ENCODE data around the gene PCDHGB7.
A peak's percentile ranks its signal among the peaks of the same experiment; 100 is the strongest.
"Not testable (repeated sequence)": the region's sequence is repeated elsewhere in the genome, so short reads cannot be mapped to it uniquely, and the experiment has no call there.

Gene PCDHGB7

DNA sequence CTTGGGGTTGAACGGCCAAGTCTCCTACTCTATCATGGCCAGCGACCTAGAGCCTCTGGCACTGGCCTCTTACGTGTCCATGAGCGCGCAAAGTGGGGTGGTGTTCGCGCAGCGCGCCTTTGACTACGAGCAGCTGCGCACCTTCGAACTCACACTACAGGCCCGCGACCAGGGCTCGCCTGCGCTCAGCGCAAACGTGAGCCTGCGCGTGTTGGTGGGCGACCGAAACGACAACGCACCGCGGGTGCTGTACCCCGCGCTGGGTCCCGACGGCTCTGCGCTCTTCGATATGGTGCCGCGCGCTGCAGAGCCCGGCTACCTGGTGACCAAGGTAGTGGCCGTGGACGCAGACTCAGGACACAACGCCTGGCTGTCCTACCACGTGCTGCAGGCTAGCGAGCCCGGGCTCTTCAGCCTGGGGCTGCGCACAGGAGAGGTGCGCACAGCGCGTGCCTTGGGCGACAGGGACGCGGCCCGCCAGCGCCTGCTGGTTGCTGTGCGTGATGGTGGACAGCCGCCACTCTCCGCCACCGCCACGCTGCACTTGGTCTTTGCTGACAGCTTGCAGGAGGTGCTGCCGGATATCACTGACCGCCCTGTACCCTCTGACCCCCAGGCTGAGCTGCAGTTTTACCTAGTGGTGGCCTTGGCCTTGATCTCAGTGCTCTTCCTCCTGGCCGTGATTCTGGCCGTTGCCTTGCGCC, 17.8 kb upstream of the PCDHGB7 start:
- Histone ChIP-seq H3K9me3 (ENCODE audit: control insufficient read depth, low read length) (peaks cover 40% of the 10 kb centered on the region), H3K27ac (ENCODE audit: low read depth, low read length, severe bottlenecking) (no peak overlapping the region), H3K4me3 (ENCODE audit: extremely low read depth, insufficient read depth, low read length, poor library complexity, severe bottlenecking) (no peak overlapping the region), H3K4me1 (ENCODE audit: control insufficient read depth, insufficient read depth, low read length, poor library complexity, severe bottlenecking) (no peaks in the 10 kb centered on the region), H3K36me3 (ENCODE audit: control insufficient read depth, insufficient read depth, low read length) (peaks cover 5% of the 10 kb centered on the region)
- WGBS, 2 experiments (ENCODE audit: insufficient coverage in 2 of 2): 96 to 97% methylated on average over 57 to 61 of the region's 61 CpGs

DNA sequence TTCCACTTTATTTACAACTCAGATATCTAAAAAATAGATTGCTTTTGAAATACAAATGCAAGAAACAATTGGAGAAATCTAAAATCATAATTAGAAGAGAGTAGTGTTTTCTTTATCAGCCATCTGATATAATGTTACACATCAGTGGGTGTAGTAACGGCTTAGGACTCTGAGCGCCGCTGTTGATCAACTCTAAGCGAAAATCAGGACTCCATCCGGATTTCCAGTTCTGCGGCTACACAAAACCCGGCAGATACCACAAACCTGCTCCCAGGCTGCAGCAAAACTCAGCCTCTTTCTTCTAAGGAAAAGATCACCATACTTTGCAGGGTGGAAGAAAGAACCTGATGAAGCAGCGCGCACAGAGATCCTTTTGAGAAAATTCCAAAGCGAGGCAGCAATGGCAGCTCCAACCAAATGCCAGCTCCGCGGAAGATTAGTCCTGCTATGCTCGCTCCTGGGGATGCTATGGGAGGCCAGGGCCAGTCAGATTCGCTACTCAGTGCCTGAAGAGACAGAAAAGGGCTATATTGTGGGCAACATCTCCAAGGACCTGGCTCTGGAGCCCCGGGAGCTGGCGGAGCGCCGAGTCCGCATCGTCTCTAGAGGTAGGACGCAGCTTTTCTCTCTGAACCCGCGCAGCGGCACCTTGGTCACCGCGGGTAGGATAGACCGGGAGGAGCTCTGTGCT, 14.8 kb upstream of the PCDHGB7 start, which contains the start of gene PCDHGA9:
Gene PCDHGA9, plus strand, starts transcription at position 226 of the 691 bp plus-strand sequence. Its CDS starts 175 bp downstream, at position 401.
- WGBS, 2 experiments (ENCODE audit: insufficient coverage in 2 of 2): 93 to 97% methylated on average over 26 to 27 of the region's 27 CpGs
- H3K36me3 ChIP-seq (ENCODE audit: control insufficient read depth, insufficient read depth, low read length): peaks cover 5% of the 10 kb centered on the region
- no peak within 1 kb of the TSS for H3K4me3 ChIP-seq (ENCODE audit: extremely low read depth, insufficient read depth, low read length, poor library complexity, severe bottlenecking)
- H3K27ac ChIP-seq (ENCODE audit: low read depth, low read length, severe bottlenecking): no peak within 1 kb of the TSS
- peaks cover 28% of the 10 kb centered on the region for H3K9me3 ChIP-seq (ENCODE audit: control insufficient read depth, low read length)
- H3K4me1 ChIP-seq (ENCODE audit: control insufficient read depth, insufficient read depth, low read length, poor library complexity, severe bottlenecking): no peaks in the 10 kb centered on the region

DNA sequence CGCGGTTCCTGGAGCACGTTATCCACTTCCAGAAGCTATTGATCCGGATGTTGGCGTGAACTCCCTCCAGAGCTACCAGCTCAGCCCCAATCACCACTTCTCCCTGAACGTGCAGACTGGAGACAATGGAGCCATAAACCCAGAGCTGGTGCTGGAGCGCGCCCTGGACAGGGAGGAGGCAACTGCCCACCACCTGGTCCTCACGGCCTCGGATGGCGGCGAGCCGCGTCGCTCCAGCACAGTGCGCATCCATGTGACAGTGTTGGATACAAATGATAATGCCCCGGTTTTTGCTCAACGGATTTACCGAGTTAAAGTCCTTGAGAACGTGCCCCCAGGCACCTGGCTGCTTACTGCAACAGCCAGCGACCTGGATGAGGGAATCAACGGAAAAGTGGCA, 14.1 kb upstream of the PCDHGB7 start:
- Histone ChIP-seq H3K27ac (ENCODE audit: low read depth, low read length, severe bottlenecking) (no peak overlapping the region), H3K4me1 (ENCODE audit: control insufficient read depth, insufficient read depth, low read length, poor library complexity, severe bottlenecking) (no peaks in the 10 kb centered on the region), H3K36me3 (ENCODE audit: control insufficient read depth, insufficient read depth, low read length) (peaks cover 5% of the 10 kb centered on the region), H3K9me3 (ENCODE audit: control insufficient read depth, low read length) (peaks cover 28% of the 10 kb centered on the region), H3K4me3 (ENCODE audit: extremely low read depth, insufficient read depth, low read length, poor library complexity, severe bottlenecking) (no peak overlapping the region)
- WGBS, 2 experiments (ENCODE audit: insufficient coverage in 2 of 2): 98% methylated on average over 18 to 20 of the region's 22 CpGs

DNA sequence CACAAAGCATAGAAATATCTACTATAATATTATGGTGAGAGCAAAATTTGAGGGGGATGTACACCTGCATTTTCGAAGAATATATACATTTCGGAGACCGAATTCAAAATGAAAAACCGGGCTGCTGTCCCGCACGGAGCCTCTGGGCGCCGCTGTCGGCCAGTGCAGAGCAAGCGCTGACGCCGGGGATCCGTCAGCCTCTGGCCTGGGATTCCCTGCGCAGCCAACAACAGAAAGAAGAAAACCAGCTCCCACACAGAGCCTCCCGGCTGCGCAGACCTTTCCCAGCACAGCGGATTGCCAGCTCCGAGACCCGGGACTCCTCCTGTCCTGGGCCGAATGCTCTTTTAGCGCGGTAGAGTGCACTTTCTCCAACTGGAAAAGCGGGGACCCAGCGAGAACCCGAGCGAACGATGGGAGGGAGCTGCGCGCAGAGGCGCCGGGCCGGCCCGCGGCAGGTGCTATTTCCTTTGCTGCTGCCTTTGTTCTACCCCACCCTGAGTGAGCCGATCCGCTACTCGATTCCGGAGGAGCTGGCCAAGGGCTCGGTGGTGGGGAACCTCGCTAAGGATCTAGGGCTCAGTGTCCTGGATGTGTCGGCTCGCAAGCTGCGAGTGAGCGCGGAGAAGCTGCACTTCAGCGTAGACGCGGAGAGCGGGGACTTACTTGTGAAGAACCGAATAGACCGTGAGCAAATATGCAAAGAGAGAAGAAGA, 9.5 kb upstream of the PCDHGB7 start, which contains the start of gene PCDHGB6:
Gene PCDHGB6, plus strand, starts transcription at position 232 of the 716 bp plus-strand sequence. Its CDS starts 182 bp downstream, at position 414.
- Histone ChIP-seq H3K9me3 (ENCODE audit: control insufficient read depth, low read length) (peaks cover 25% of the 10 kb centered on the region), H3K36me3 (ENCODE audit: control insufficient read depth, insufficient read depth, low read length) (peaks cover 13% of the 10 kb centered on the region), H3K27ac (ENCODE audit: low read depth, low read length, severe bottlenecking) (peak within 1 kb of the TSS; percentile 72), H3K4me3 (ENCODE audit: extremely low read depth, insufficient read depth, low read length, poor library complexity, severe bottlenecking) (peak within 1 kb of the TSS; percentile 47)
- not testable (repeated sequence) for H3K4me1 ChIP-seq (ENCODE audit: control insufficient read depth, insufficient read depth, low read length, poor library complexity, severe bottlenecking)
- WGBS, 2 experiments (ENCODE audit: insufficient coverage in 2 of 2): 27 to 37% methylated on average over 32 to 34 of the region's 51 CpGs

DNA sequence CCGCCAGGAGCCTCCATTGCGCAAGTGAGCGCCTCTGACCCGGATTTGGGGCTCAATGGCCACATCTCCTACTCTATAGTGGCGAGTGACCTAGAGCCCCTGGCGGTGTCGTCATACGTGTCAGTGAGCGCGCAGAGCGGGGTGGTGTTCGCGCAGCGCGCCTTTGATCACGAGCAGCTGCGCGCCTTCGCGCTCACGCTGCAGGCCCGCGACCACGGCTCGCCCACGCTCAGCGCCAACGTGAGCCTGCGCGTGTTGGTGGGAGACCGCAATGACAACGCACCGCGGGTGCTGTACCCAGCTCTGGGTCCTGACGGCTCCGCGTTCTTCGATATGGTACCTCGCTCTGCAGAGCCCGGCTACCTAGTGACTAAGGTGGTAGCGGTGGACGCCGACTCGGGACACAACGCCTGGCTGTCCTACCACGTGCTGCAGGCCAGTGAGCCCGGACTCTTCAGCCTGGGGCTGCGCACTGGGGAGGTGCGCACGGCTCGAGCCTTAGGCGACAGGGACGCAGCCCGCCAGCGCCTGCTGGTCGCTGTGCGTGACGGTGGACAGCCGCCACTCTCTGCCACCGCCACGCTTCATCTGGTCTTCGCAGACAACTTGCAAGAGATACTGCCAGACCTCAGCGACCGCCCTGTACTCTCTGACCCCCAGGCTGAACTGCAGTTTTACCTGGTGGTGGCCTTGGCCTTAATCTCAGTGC, 7.7 kb upstream of the PCDHGB7 start:
- WGBS, 2 experiments (ENCODE audit: insufficient coverage in 2 of 2): 96 to 98% methylated on average over 61 to 64 of the region's 64 CpGs
- Histone ChIP-seq H3K9me3 (ENCODE audit: control insufficient read depth, low read length) (peaks cover 37% of the 10 kb centered on the region), H3K36me3 (ENCODE audit: control insufficient read depth, insufficient read depth, low read length) (peaks cover 31% of the 10 kb centered on the region)

DNA sequence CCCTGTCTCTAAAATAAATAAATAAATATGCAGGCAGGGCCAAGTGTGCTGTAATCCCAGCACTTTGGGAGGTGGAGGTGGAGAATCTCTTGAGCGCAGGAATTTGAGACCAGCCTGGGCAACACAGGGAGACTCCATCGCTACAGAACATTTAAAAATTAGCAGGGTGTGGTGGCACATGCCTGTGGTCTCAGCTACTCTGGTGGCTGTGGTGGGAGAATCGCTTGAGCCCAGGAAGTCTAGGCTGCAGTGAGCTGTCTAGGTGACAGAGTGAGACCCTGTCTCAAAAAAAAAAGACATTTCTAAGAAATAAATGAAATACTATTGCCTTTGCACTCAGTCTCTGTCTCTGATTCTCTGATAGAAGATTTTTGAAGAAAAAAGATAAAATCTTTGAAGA, 5.9 kb upstream of the PCDHGB7 start:
- Histone ChIP-seq H3K27ac (ENCODE audit: low read depth, low read length, severe bottlenecking) (no peak overlapping the region), H3K4me3 (ENCODE audit: extremely low read depth, insufficient read depth, low read length, poor library complexity, severe bottlenecking) (peak overlapping the region; percentile 20), H3K9me3 (ENCODE audit: control insufficient read depth, low read length) (peaks cover 41% of the 10 kb centered on the region), H3K36me3 (ENCODE audit: control insufficient read depth, insufficient read depth, low read length) (peaks cover 36% of the 10 kb centered on the region), H3K4me1 (ENCODE audit: control insufficient read depth, insufficient read depth, low read length, poor library complexity, severe bottlenecking) (no peaks in the 10 kb centered on the region)
- 93 to 95% methylated on average over 2 of the region's 3 CpGs for WGBS, 2 experiments (ENCODE audit: insufficient coverage in 2 of 2)

More for the DNA sequence above, 7.7 kb upstream of the PCDHGB7 start:
- H3K4me3 ChIP-seq (ENCODE audit: extremely low read depth, insufficient read depth, low read length, poor library complexity, severe bottlenecking): no peak overlapping the region
- H3K4me1 ChIP-seq (ENCODE audit: control insufficient read depth, insufficient read depth, low read length, poor library complexity, severe bottlenecking): no peaks in the 10 kb centered on the region
- H3K27ac ChIP-seq (ENCODE audit: low read depth, low read length, severe bottlenecking): no peak overlapping the region

DNA sequence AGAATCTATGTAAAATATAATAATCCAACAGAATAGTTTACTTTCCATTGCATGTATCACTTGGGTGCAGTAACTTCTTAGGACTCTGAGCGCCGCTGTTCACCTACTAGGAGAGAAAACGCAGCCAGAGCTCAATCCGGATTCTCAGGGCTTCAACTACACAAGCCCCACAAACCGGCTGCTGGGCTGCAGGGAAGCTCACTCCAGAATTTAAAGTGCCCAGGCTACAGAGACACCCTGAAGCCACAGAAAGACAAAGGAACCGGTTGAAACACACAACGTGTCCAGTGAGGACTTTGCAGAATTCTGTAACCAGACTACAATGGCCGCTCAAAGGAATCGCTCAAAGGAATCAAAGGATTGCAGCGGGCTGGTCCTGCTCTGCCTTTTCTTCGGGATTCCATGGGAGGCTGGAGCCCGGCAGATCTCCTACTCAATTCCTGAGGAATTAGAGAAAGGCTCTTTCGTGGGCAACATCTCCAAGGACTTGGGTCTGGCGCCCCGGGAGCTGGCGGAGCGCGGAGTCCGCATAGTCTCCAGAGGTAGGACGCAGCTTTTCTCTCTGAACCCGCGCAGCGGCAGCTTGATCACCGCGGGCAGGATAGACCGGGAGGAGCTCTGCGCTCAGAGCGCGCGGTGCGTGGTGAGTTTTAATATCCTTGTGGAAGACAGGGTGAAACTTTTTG, 4.5 kb upstream of the PCDHGB7 start, which contains the start of gene PCDHGA10:
Gene PCDHGA10, plus strand, starts transcription at position 134 of the 686 bp plus-strand sequence. Its CDS starts 189 bp downstream, at position 323.
- peak within 1 kb of the TSS; percentile 67 for H3K27ac ChIP-seq (ENCODE audit: low read depth, low read length, severe bottlenecking)
- H3K9me3 ChIP-seq (ENCODE audit: control insufficient read depth, low read length): peaks cover 48% of the 10 kb centered on the region
- H3K36me3 ChIP-seq (ENCODE audit: control insufficient read depth, insufficient read depth, low read length): peaks cover 43% of the 10 kb centered on the region
- 30 to 50% methylated on average over 14 to 25 of the region's 31 CpGs for WGBS, 2 experiments (ENCODE audit: insufficient coverage in 2 of 2)
- peak within 1 kb of the TSS; percentile 47 for H3K4me3 ChIP-seq (ENCODE audit: extremely low read depth, insufficient read depth, low read length, poor library complexity, severe bottlenecking)
- no peaks in the 10 kb centered on the region for H3K4me1 ChIP-seq (ENCODE audit: control insufficient read depth, insufficient read depth, low read length, poor library complexity, severe bottlenecking)

DNA sequence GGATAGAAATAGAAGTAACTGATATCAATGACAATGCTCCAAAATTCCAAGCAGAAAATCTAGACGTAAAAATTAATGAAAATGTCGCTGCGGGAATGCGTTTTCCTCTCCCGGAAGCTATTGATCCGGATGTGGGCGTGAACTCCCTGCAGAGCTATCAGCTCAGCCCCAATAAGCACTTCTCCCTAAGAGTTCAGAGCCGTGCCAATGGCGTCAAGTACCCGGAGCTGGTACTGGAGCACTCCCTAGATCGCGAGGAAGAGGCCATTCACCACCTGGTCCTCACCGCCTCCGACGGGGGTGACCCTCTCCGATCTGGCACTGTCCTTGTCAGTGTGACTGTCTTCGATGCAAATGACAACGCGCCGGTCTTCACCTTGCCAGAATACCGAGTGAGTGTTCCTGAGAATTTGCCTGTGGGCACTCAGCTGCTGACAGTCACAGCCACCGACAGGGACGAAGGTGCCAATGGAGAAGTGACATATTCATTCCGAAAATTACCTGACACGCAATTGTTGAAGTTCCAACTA, 3.9 kb upstream of the PCDHGB7 start:
- Histone ChIP-seq H3K36me3 (ENCODE audit: control insufficient read depth, insufficient read depth, low read length) (peaks cover 47% of the 10 kb centered on the region), H3K4me1 (ENCODE audit: control insufficient read depth, insufficient read depth, low read length, poor library complexity, severe bottlenecking) (no peaks in the 10 kb centered on the region), H3K9me3 (ENCODE audit: control insufficient read depth, low read length) (peaks cover 53% of the 10 kb centered on the region), H3K4me3 (ENCODE audit: extremely low read depth, insufficient read depth, low read length, poor library complexity, severe bottlenecking) (peak overlapping the region; percentile 47), H3K27ac (ENCODE audit: low read depth, low read length, severe bottlenecking) (no peak overlapping the region)
- 81 to 85% methylated on average over 21 to 22 of the region's 25 CpGs for WGBS, 2 experiments (ENCODE audit: insufficient coverage in 2 of 2)

DNA sequence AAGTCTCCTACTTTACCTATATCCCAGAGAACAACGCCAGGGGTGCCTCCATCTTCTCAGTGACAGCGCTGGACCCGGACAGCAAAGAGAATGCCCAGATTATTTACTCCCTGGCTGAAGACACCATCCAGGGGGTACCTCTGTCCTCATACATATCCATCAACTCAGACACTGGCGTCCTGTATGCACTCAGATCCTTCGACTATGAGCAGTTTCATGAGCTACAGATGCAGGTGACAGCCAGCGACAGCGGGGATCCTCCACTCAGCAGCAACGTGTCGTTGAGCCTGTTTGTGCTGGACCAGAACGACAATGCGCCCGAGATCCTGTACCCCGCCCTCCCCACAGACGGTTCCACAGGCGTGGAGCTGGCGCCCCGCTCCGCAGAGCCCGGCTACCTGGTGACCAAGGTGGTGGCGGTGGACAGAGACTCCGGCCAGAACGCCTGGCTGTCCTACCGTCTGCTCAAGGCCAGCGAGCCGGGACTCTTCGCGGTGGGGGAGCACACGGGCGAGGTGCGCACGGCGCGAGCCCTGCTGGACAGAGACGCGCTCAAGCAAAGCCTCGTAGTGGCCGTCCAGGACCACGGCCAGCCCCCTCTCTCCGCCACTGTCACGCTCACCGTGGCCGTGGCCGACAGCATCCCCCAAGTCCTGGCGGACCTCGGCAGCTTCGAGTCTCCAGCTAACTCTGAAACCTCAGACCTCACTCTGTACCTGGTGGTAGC, 2.8 kb upstream of the PCDHGB7 start:
- peaks cover 55% of the 10 kb centered on the region for H3K36me3 ChIP-seq (ENCODE audit: control insufficient read depth, insufficient read depth, low read length)

More for the DNA sequence above, 2.8 kb upstream of the PCDHGB7 start:
- not testable (repeated sequence) for H3K27ac ChIP-seq (ENCODE audit: low read depth, low read length, severe bottlenecking); H3K4me1 ChIP-seq (ENCODE audit: control insufficient read depth, insufficient read depth, low read length, poor library complexity, severe bottlenecking); H3K4me3 ChIP-seq (ENCODE audit: extremely low read depth, insufficient read depth, low read length, poor library complexity, severe bottlenecking)
- WGBS, 2 experiments (ENCODE audit: insufficient coverage in 2 of 2): 94 to 97% methylated on average over 34 to 42 of the region's 46 CpGs
- peaks cover 53% of the 10 kb centered on the region for H3K9me3 ChIP-seq (ENCODE audit: control insufficient read depth, low read length)

All from mesodermal cell (in vitro differentiated cells).